Effector memory CD8-positive, alpha-beta T cell (primary cell): ENCODE data around the gene MC2R.

ENCODE experiments used
- ATAC-seq: fragments of 150-1000 bp; cut with Tn5 transposase; replicated peaks from 2 replicates; pipeline ENCODE4 v1.10.0; 2021; ENCODE audit warnings: mild to moderate bottlenecking, moderate library complexity
- DNase-seq, 3 experiments: peaks; one replicate each; pipeline ENCODE4 v3.0.0; 2021
- H3K27ac Mint-ChIP-seq, 2 donors: one replicate each; pipeline ENCODE4 v1.8.0; 2022; ENCODE audit warnings: mild to moderate bottlenecking in 2 of 2, mixed read lengths in 2 of 2, moderate library complexity in 2 of 2
- H3K27me3 Mint-ChIP-seq, 2 donors: one replicate each; pipeline ENCODE4 v1.8.0; 2022; ENCODE audit warnings: mixed read lengths in 2 of 2
- H3K36me3 Mint-ChIP-seq: one replicate; pipeline ENCODE4 v1.8.0; 2022; ENCODE audit warnings: mild to moderate bottlenecking, moderate library complexity, mixed read lengths; ENCODE audit not compliant: insufficient read depth
- H3K4me1 Mint-ChIP-seq, 2 donors: one replicate each; pipeline ENCODE4 v1.8.0; 2022; ENCODE audit warnings: low read depth in 2 of 2, mixed read lengths in 2 of 2
- H3K4me3 Mint-ChIP-seq, 2 donors: one replicate each; pipeline ENCODE4 v1.8.0; 2022; ENCODE audit warnings: mild to moderate bottlenecking in 2 of 2, mixed read lengths in 2 of 2, moderate library complexity in 2 of 2
- H3K9me3 Mint-ChIP-seq, 2 donors: one replicate each; pipeline ENCODE4 v1.8.0; 2022; ENCODE audit warnings: mixed read lengths in 2 of 2

The MC2R gene

GRCh38 chr18:13834496-13835015, 80.8 kb downstream of the MC2R start:
- peaks cover 46 to 50% of the 10 kb centered on the region in 2 donors for H3K27me3 Mint-ChIP-seq
- no peak overlapping the region for H3K4me3 Mint-ChIP-seq
- H3K36me3 Mint-ChIP-seq = no peaks in the 10 kb centered on the region
- H3K27ac Mint-ChIP-seq = no peak overlapping the region
- H3K4me1 Mint-ChIP-seq = peaks cover 0 to 2% of the 10 kb centered on the region in 2 donors
- no peaks in the 10 kb centered on the region for H3K9me3 Mint-ChIP-seq
- DNase-seq (no peak), ATAC-seq (no peak)
